Neutrophil (primary cell): ENCODE results near the gene PTPN13.

Source experiments
- H3K27ac ChIP-seq: fragments of 200-600 bp; sonication (generic); 2 replicates; pipeline ENCODE4 v1.5.1; 2016; ENCODE audit warnings: mild to moderate bottlenecking, moderate library complexity
- H3K27me3 ChIP-seq: fragments of 200-600 bp; sonication (generic); 2 replicates; pipeline ENCODE4 v1.6.0; 2016; ENCODE audit warnings: mild to moderate bottlenecking
- H3K36me3 ChIP-seq: fragments of 200-600 bp; sonication (generic); 2 replicates; pipeline ENCODE4 v1.5.1; 2017
- H3K4me1 ChIP-seq, 2 experiments: fragments of 200-600 bp in 1 of 2; sonication (generic) in 1 of 2; 1 replicate in 1 of 2; 2 replicates in 1 of 2; pipeline versions ENCODE4 v1.5.1 to v1.6.1; 2013 to 2016; ENCODE audit warnings: low read depth in 1 of 2, low read length in 1 of 2, mild to moderate bottlenecking in 1 of 2, moderate library complexity in 1 of 2; ENCODE audit not compliant: control insufficient read depth in 1 of 2, insufficient read depth in 1 of 2
- H3K4me3 ChIP-seq, 2 experiments: fragments of 200-600 bp in 1 of 2; sonication (generic) in 1 of 2; 1 replicate in 1 of 2; 2 replicates in 1 of 2; pipeline ENCODE4 v1.5.1; 2013 to 2016; ENCODE audit warnings: low read depth in 1 of 2, low read length in 1 of 2, mild to moderate bottlenecking in 1 of 2, moderate library complexity in 1 of 2
- H3K9me3 ChIP-seq: fragments of 200-600 bp; sonication (generic); 2 replicates; pipeline ENCODE4 v1.5.1; 2016
- CTCF ChIP-seq: fragments of 200-600 bp; sonication (generic); IDR thresholded peaks from 2 replicates; pipeline ENCODE4 v1.5.1; 2016; ENCODE audit warnings: antibody characterized with exemption

PTPN13 gene

GRCh38 chr4:86600007-86600653 lies 6.0 kb downstream of the PTPN13 start:
- Histone ChIP-seq H3K4me3 (no peak overlapping the region), H3K27ac (no peak overlapping the region), H3K9me3 (no peaks in the 10 kb centered on the region), H3K36me3 (no peaks in the 10 kb centered on the region), H3K4me1 (peaks cover 3 to 7% of the 10 kb centered on the region in 2 experiments), H3K27me3 (peaks cover 27% of the 10 kb centered on the region)
- no peak for TF ChIP-seq CTCF

- Histone ChIP-seq H3K27me3 (no peaks in the 10 kb centered on the region), H3K27ac (no peak overlapping the region), H3K36me3 (no peaks in the 10 kb centered on the region), H3K9me3 (no peaks in the 10 kb centered on the region), H3K4me1 (no peaks in the 10 kb centered on the region), H3K4me3 (no peak overlapping the region)
- no peak for TF ChIP-seq CTCF
These were observed 9.3 kb downstream of the PTPN13 start for GRCh38 chr4:86603311-86603885.

GRCh38 chr4:86606809-86607208 lies 12.7 kb downstream of the PTPN13 start:
- Histone ChIP-seq H3K9me3 (no peaks in the 10 kb centered on the region), H3K27me3 (no peaks in the 10 kb centered on the region), H3K4me3 (no peak overlapping the region), H3K27ac (no peak overlapping the region), H3K36me3 (no peaks in the 10 kb centered on the region), H3K4me1 (no peaks in the 10 kb centered on the region)
- TF ChIP-seq CTCF: no peak

GRCh38 chr4:86608757-86609375 lies 14.8 kb downstream of the PTPN13 start:
- H3K27me3 ChIP-seq: no peaks in the 10 kb centered on the region
- H3K4me3 ChIP-seq: no peak overlapping the region
- TF ChIP-seq CTCF: no peak
- H3K27ac ChIP-seq: no peak overlapping the region
- H3K9me3 ChIP-seq: no peaks in the 10 kb centered on the region
- no peaks in the 10 kb centered on the region for H3K36me3 ChIP-seq
- H3K4me1 ChIP-seq: no peaks in the 10 kb centered on the region

- Histone ChIP-seq H3K27ac (no peak overlapping the region), H3K27me3 (no peaks in the 10 kb centered on the region), H3K4me1 (no peaks in the 10 kb centered on the region), H3K4me3 (no peak overlapping the region), H3K36me3 (no peaks in the 10 kb centered on the region), H3K9me3 (no peaks in the 10 kb centered on the region)
- TF ChIP-seq CTCF: no peak
These were observed 17.6 kb downstream of the PTPN13 start for GRCh38 chr4:86611757-86612156.
